ENCODE measurements around the gene PDZD4. TPM values are rescaled to one million over a fixed set of nuclear protein-coding genes. Genes with fewer than 3 reads are reported as not detected.

PDZD4 gene
- total and polyA plus RNA-seq, 2 donors = 0.61 to 7.9 TPM

DNA sequence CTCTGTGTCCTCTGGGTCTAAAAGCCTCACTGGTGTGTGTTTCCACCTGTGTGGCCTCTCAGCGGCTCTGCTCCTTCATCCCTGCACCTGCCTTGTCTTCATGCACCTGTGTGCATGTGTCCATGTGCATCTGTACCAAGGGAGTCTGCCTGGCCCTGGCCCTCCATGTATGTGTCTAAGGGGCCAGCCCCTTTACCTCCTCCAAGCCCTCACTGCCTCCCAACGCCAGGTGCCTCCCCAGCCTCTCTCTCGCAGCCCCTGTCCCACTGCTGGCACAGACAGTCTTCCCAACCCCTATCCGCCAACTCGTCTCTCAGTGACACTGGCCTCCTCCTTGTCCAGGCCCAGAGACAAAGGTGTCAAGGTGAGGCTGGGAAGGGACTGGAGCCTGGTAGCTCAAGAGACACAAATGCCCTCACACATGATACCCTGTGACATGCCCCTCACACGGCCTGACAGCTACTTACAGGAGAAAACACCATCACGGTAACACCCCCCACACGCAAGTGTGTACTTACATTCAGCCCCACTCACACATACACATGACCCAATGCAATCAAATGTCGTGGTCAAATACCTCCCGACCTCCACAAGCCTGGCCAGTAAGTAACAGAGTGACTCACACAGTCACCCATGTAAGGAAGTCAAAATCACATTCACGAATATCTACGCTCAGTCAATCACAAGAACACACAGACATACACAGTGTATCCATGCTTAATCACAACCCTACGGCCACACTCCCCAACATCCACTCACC lies 44.2 kb upstream of the PDZD4 start:
- Histone ChIP-seq H3K4me3 (ENCODE audit: low read length in 2 of 2) (no peak overlapping the region), H3K27me3 (ENCODE audit: control insufficient read depth in 2 of 2, insufficient read depth in 1 of 2, low read length in 1 of 2) (peaks cover 0 to 69% of the 10 kb centered on the region in 2 donors), H3K27ac (ENCODE audit: low read depth in 1 of 2, low read length in 1 of 2) (no peak overlapping the region), H3K9me3 (ENCODE audit: control insufficient read depth in 2 of 2, insufficient read depth in 1 of 2, low read length in 1 of 2) (no peaks in the 10 kb centered on the region), H3K4me1 (ENCODE audit: control insufficient read depth in 2 of 2, insufficient read depth in 2 of 2, low read length in 2 of 2) (peaks cover 0 to 17% of the 10 kb centered on the region in 2 donors), H3K36me3 (ENCODE audit: control insufficient read depth in 2 of 2, insufficient read depth in 2 of 2, low read length in 1 of 2) (no peaks in the 10 kb centered on the region)
- whole genome bisulfite sequencing = 92% methylated on average over 13 of the region's 13 CpGs
- DNase-seq (ENCODE audit: low read depth in 6 of 9, low spot score in 9 of 9) = no peak

DNA sequence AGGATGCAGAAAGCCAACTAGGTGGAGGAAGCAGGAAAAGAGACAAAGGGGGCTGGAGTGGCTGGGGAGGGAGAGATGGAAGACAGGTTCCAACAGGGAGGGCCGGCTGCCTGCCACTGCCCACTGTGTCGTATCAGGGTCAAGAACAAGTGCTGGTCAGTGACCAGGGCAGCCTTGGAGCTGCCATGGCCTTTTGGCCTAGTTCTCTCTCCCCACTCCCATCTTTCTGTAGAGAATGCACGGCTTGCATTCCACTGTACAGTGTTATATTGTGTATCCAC lies 43.7 kb upstream of the PDZD4 start:
- DNase-seq (ENCODE audit: low read depth in 6 of 9, low spot score in 9 of 9) = no peak
- WGBS = 74% methylated on average over 3 of the region's 3 CpGs
- Histone ChIP-seq H3K4me3 (ENCODE audit: low read length in 2 of 2) (no peak overlapping the region), H3K36me3 (ENCODE audit: control insufficient read depth in 2 of 2, insufficient read depth in 2 of 2, low read length in 1 of 2) (no peaks in the 10 kb centered on the region), H3K9me3 (ENCODE audit: control insufficient read depth in 2 of 2, insufficient read depth in 1 of 2, low read length in 1 of 2) (no peaks in the 10 kb centered on the region), H3K27me3 (ENCODE audit: control insufficient read depth in 2 of 2, insufficient read depth in 1 of 2, low read length in 1 of 2) (peaks cover 0 to 67% of the 10 kb centered on the region in 2 donors), H3K4me1 (ENCODE audit: control insufficient read depth in 2 of 2, insufficient read depth in 2 of 2, low read length in 2 of 2) (peaks cover 0 to 13% of the 10 kb centered on the region in 2 donors), H3K27ac (ENCODE audit: low read depth in 1 of 2, low read length in 1 of 2) (no peak overlapping the region)

DNA sequence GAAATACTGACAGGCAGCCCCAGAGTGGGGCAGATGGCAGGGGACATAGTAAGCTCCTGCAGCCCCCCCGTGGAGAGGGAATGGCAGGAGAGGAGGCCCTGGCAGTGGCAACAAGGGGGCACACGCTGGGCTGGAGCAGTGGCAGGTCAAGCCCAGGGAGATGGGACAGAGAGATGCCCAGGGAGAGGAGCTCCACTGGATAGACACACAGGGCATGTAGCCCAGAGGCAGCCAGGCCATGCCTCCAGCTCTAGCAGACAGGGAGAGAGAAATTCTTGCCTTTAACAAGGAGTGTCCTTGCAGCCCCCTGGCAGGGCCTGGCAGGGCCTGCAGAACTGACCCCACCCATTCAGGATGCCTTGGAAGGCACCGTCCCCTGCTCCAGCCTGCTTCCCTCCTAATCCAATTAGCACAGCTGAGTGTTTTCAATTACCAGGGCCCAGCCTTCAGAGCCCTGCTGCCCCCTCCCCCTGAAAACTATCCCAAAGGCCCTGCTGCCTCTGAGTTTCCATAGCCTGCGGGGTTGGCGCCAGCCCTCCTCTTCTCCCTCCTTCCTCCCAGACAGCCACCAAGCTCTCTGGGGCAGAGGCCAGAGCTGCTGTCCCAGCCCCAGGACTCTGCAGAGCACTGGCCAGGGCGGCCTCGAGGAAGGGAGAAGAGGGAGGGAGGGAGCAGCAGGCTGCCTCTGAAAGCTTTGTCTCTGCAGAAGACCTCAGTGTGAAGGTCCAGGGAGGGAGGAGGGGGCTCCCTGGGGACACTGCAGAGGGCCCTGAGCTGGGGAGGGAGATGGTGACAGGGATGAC lies 43.1 kb upstream of the PDZD4 start:
- WGBS = 64% methylated on average over 7 of the region's 7 CpGs
- H3K9me3 ChIP-seq (ENCODE audit: control insufficient read depth in 2 of 2, insufficient read depth in 1 of 2, low read length in 1 of 2) = no peaks in the 10 kb centered on the region
- H3K27me3 ChIP-seq (ENCODE audit: control insufficient read depth in 2 of 2, insufficient read depth in 1 of 2, low read length in 1 of 2) = peaks cover 0 to 66% of the 10 kb centered on the region in 2 donors

DNA sequence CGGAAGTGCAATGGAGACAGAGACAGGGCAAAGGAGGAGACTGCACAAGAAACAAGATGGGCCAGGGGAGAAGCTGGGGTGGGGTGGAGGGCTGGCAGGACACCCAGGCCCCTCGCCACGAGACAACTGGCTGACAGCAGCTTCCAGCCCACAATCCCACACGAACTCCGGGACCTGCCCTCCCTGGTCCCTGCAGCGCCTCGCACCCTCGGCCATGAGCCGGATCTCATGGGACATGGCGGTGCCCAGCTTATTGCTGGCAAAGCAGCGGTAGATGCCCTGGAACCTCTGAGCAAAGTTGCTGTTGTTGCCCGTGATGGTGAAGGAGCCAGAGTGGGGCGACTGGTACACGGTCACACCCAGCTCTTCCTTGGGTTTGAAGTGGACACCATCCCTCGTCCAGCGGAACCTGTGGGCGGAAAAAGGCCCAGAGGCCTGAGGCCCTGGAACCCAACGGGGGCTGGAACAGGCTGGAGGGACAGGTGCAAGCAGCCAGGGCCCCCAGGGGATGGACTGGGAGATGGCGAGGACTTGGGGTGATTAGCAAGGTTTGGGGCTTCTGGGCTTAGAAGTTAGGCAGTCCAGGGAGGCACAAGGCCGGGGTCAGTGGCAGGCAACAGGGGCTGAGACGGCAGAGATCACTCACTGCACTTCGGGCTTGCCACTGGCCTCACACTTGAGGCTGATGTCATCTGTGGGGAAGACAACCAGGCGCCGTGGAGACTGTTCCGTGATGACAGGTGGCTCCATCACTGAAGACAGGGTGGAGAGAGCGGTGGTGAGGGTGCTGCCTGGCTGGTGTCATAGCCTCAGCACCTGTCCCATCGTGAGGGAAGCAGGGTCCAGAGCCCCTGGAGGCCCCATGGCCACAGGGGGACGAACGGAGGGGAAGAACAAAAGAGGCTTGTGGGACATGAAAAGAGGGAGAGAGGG lies 41.9 kb upstream of the PDZD4 start:
- no peaks in the 10 kb centered on the region for H3K36me3 ChIP-seq (ENCODE audit: control insufficient read depth in 2 of 2, insufficient read depth in 2 of 2, low read length in 1 of 2)
- H3K27ac ChIP-seq (ENCODE audit: low read depth in 1 of 2, low read length in 1 of 2) = no peak overlapping the region
- H3K4me3 ChIP-seq (ENCODE audit: low read length in 2 of 2) = no peak overlapping the region
- no peak for DNase-seq (ENCODE audit: low read depth in 6 of 9, low spot score in 9 of 9)
- H3K27me3 ChIP-seq (ENCODE audit: control insufficient read depth in 2 of 2, insufficient read depth in 1 of 2, low read length in 1 of 2) = peaks cover 0 to 57% of the 10 kb centered on the region in 2 donors
- 84% methylated on average over 29 of the region's 29 CpGs for WGBS
- H3K9me3 ChIP-seq (ENCODE audit: control insufficient read depth in 2 of 2, insufficient read depth in 1 of 2, low read length in 1 of 2) = no peaks in the 10 kb centered on the region
- no peaks in the 10 kb centered on the region for H3K4me1 ChIP-seq (ENCODE audit: control insufficient read depth in 2 of 2, insufficient read depth in 2 of 2, low read length in 2 of 2)

More for the DNA sequence above, 43.1 kb upstream of the PDZD4 start:
- H3K36me3 ChIP-seq (ENCODE audit: control insufficient read depth in 2 of 2, insufficient read depth in 2 of 2, low read length in 1 of 2) = no peaks in the 10 kb centered on the region
- DNase-seq (ENCODE audit: low read depth in 6 of 9, low spot score in 9 of 9) = no peak
- H3K4me1 ChIP-seq (ENCODE audit: control insufficient read depth in 2 of 2, insufficient read depth in 2 of 2, low read length in 2 of 2) = peaks cover 0 to 8% of the 10 kb centered on the region in 2 donors
- no peak overlapping the region for H3K27ac ChIP-seq (ENCODE audit: low read depth in 1 of 2, low read length in 1 of 2)
- no peak overlapping the region for H3K4me3 ChIP-seq (ENCODE audit: low read length in 2 of 2)

DNA sequence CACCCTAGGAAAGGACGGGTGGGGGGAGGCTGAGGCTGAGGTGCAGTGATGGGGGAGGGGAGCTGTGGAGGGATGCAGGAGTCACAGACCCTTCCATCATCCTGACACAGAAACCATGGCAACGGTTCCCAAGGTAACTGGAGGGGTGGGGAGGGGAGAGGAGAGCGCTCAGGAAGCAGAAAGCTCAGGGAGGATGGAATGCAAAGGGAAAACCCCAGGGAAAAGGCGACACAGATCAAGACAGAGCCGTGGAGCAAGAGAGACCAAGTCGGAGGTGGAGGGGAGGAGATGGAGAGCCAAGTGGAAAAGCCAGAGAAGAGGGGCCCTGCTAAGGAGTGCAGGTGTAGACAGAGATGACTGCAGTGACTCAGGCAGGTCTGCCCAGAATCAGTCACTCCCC lies 41.1 kb upstream of the PDZD4 start:
- 34% methylated on average over 6 of the region's 6 CpGs for WGBS
- Histone ChIP-seq H3K9me3 (ENCODE audit: control insufficient read depth in 2 of 2, insufficient read depth in 1 of 2, low read length in 1 of 2) (no peaks in the 10 kb centered on the region), H3K4me1 (ENCODE audit: control insufficient read depth in 2 of 2, insufficient read depth in 2 of 2, low read length in 2 of 2) (no peaks in the 10 kb centered on the region), H3K27ac (ENCODE audit: low read depth in 1 of 2, low read length in 1 of 2) (no peak overlapping the region), H3K27me3 (ENCODE audit: control insufficient read depth in 2 of 2, insufficient read depth in 1 of 2, low read length in 1 of 2) (peaks cover 0 to 62% of the 10 kb centered on the region in 2 donors), H3K36me3 (ENCODE audit: control insufficient read depth in 2 of 2, insufficient read depth in 2 of 2, low read length in 1 of 2) (no peaks in the 10 kb centered on the region), H3K4me3 (ENCODE audit: low read length in 2 of 2) (no peak overlapping the region)
- no peak for DNase-seq (ENCODE audit: low read depth in 6 of 9, low spot score in 9 of 9)

DNA sequence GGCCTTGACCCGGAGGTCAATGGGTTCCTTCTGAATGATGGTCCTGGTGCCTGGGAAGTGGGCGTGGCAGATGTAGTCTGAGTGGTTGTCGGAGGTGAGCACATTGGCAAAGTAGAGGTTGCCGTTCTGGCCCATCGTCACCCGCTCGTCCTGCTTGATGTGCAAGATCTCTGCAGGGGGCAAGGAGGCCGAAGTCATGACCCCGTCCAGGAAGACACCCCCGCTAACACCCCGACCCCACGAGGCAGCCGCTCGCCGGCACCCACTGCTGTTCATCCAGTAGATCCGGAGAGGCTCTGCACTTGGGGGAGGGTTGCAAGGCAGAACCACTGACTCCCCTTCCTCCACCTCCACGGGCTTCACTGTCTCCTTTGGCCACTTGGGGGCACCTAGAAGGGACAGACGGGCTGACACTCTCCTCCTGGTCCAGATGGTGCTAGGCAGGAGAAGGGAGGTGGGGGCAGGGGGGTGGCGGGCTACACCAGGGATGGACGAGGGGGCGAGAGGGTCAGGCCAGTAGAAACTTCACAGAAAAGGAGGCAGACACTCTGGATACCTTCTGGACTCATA lies 40.5 kb upstream of the PDZD4 start:
- no peaks in the 10 kb centered on the region for H3K4me1 ChIP-seq (ENCODE audit: control insufficient read depth in 2 of 2, insufficient read depth in 2 of 2, low read length in 2 of 2)
- H3K27ac ChIP-seq (ENCODE audit: low read depth in 1 of 2, low read length in 1 of 2) = no peak overlapping the region
- 64% methylated on average over 21 of the region's 21 CpGs for WGBS
- H3K4me3 ChIP-seq (ENCODE audit: low read length in 2 of 2) = no peak overlapping the region
- peaks cover 0 to 60% of the 10 kb centered on the region in 2 donors for H3K27me3 ChIP-seq (ENCODE audit: control insufficient read depth in 2 of 2, insufficient read depth in 1 of 2, low read length in 1 of 2)
- H3K9me3 ChIP-seq (ENCODE audit: control insufficient read depth in 2 of 2, insufficient read depth in 1 of 2, low read length in 1 of 2) = no peaks in the 10 kb centered on the region
- DNase-seq (ENCODE audit: low read depth in 6 of 9, low spot score in 9 of 9) = no peak
- H3K36me3 ChIP-seq (ENCODE audit: control insufficient read depth in 2 of 2, insufficient read depth in 2 of 2, low read length in 1 of 2) = no peaks in the 10 kb centered on the region

DNA sequence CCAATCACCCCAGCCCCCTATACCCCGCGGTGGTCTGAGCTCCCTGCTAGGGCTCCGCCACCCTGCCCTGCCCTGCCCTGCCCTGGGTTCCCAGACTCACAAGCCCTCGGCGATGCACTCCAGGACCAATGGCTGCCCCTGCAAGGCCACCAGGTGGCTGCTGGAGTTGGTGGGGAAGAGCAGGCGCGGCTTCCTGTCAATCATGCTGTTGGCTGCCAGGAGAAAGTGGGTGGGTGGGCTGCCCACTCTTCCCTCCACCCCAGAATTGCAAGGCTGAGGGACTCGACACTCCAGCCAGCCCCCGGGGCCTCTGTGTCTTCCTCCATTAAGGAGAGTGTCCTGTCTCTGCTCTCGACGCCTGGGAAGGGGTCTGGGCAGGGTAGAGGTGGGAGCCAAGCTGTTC lies 39.9 kb upstream of the PDZD4 start:
- WGBS = 84% methylated on average over 11 of the region's 11 CpGs
- Histone ChIP-seq H3K27me3 (ENCODE audit: control insufficient read depth in 2 of 2, insufficient read depth in 1 of 2, low read length in 1 of 2) (peaks cover 0 to 55% of the 10 kb centered on the region in 2 donors), H3K27ac (ENCODE audit: low read depth in 1 of 2, low read length in 1 of 2) (no peak overlapping the region), H3K36me3 (ENCODE audit: control insufficient read depth in 2 of 2, insufficient read depth in 2 of 2, low read length in 1 of 2) (no peaks in the 10 kb centered on the region), H3K4me3 (ENCODE audit: low read length in 2 of 2) (no peak overlapping the region), H3K9me3 (ENCODE audit: control insufficient read depth in 2 of 2, insufficient read depth in 1 of 2, low read length in 1 of 2) (no peaks in the 10 kb centered on the region), H3K4me1 (ENCODE audit: control insufficient read depth in 2 of 2, insufficient read depth in 2 of 2, low read length in 2 of 2) (no peaks in the 10 kb centered on the region)
- DNase-seq (ENCODE audit: low read depth in 6 of 9, low spot score in 9 of 9) = no peak

DNA sequence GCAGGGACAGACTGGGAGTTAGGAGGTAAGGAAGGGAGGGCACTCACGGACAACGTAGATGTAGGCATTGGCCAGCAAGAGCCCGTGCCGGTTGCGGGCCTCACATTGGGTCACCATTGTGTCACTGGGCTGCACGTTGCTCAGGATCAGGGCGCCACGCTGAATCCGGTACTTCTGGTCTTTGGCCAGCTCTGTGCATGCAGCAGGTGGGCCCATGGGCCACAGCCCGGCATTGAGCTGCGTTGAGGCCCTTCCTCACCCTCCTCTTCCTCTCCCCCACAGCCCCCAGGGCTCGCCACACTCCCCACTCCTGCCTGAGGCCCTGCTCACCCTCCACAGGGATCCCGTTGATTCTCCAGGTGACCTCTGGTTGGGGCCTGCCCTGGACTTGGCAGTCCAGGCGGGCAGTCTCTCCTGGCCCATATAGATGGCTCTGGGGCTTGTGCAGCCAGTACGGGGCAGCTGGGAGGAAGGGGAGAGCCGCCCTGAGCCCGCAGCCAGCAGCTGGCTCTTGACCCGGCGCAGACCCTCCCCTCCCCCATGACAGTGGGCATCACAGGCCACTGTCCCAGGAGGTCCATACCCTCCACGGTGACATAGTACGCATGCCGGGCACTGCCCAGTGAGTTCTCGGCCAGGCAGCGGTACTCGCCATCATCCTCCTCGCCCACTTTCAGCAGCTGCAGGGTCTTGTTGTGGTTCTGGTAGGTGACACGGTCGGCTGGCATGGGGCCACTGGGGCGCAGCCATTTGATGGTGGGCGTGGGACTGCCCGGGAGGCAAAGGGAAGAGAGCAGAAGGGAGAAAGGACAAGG lies 39.3 kb upstream of the PDZD4 start:
- Histone ChIP-seq H3K27me3 (ENCODE audit: control insufficient read depth in 2 of 2, insufficient read depth in 1 of 2, low read length in 1 of 2) (peaks cover 0 to 51% of the 10 kb centered on the region in 2 donors), H3K27ac (ENCODE audit: low read depth in 1 of 2, low read length in 1 of 2) (no peak overlapping the region), H3K36me3 (ENCODE audit: control insufficient read depth in 2 of 2, insufficient read depth in 2 of 2, low read length in 1 of 2) (no peaks in the 10 kb centered on the region), H3K4me1 (ENCODE audit: control insufficient read depth in 2 of 2, insufficient read depth in 2 of 2, low read length in 2 of 2) (no peaks in the 10 kb centered on the region), H3K9me3 (ENCODE audit: control insufficient read depth in 2 of 2, insufficient read depth in 1 of 2, low read length in 1 of 2) (no peaks in the 10 kb centered on the region), H3K4me3 (ENCODE audit: low read length in 2 of 2) (no peak overlapping the region)
- DNase-seq (ENCODE audit: low read depth in 6 of 9, low spot score in 9 of 9) = no peak
- WGBS = 93% methylated on average over 31 of the region's 31 CpGs
